ENCODE data around the gene LSP1.

GRCh38 chr11:1924646-1925372 lies 71.9 kb downstream of the LSP1 start:
- no peak for TF ChIP-seq POLR2A (IDR thresholded peaks at IDR 0.05)
- no peak for TF ChIP-seq CTCF (IDR thresholded peaks at IDR 0.05)
